GM19025 (cell line): Measurements from ENCODE around the gene TMA7B.

ENCODE experiments used
- ATAC-seq: cut with Tn5 transposase; IDR thresholded peaks from one replicate; pipeline ENCODE4 v1.9.1; 2021; ENCODE audit warnings: mild to moderate bottlenecking, low read depth, moderate library complexity; ENCODE audit not compliant: unreplicated experiment

TMA7B gene

DNA sequence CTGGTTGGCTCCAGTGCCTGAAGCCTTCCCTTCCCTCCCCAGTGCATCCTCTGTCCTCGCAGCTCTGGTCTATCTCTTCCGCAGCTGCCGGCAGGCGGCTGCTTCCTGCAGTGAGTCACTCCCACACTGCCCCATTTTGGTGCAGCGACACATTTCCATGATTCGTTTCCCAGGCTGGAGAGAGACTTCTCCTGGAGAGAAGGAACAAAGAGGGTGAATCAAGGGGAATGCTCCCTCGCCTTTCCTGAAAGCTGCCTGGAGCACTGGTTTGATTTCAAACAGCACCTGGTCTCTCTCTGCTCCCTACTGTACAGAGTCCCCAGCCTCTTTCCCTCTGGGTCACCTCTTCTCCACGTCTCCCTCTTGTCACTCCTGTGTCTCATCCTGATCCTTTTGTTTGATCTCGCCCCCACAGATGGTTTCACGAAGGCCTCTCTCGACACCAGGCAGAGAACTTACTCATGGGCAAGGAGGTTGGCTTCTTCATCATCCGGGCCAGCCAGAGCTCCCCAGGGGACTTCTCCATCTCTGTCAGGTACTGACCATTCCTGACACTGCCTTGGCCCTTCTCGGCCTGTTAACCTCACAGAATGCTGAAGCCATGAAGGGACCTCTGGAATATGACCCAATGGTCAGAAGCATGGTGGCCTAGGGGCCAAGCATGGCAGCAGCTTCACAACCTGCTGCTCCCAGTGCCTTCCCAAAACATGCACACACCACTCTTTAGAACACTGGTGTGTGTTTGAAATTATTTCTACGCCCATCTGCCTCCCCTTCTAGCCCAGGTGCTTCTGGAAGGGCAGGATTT lies at the start of gene TMA7B:
TMA7B (plus strand) TSS at position 758 of the 808 bp plus-strand sequence. CDS start 3,978 bp downstream, outside the sequence.
- no peak for ATAC-seq

DNA sequence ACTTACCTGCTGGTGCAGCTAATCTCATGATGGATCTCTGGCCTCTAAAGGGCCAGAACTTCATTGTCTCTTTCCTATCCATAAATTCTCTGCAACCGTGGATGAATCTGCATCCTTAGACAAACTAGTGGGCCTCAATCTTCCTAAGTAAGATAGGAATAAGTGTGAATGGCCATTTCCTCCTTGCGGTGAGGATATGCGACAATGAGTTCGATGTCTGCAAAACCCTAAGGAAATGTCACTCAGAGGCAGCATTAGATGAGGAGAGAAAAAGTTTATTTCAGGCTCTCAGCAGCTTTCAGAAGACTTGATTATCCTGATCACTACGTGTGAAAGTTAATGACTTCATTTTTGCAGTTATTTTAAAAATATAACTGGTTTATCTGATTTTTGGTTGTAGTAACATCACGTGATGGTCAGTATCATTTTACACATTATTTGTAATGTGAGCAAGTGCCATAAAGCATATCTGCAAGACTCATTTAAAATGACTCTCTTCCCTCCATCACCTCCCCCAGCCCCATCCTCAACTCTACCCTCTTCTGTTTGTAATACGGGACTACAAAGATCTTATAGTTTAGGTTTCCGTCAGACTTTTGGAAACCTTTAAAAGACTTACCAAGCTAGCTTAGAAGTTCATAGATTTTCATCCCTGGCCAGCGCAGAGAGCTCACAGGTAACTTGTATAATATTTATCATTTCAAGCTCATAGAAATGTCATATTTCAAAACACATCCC lies 49.2 kb upstream of the TMA7B start:
- ATAC-seq, result no peak

DNA sequence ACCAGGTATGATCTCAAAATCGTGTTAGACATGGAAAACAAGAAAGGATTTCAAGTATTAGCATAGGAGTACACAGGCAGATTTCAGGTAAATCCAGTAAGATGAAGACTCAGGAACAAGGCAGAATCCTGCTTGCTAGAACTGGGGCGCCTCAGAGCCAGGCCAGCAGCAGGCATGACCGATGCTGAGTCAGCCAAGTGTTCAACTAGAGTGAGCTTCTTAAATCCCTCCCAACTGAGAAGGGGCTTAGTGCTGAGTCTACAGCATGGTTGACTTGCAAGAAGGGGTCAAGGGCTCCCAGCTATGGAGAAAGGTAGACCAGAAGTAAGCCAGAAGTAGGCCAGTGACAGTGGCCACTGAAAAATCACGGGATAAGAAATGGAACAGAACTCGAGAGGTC lies 46.9 kb upstream of the TMA7B start:
- ATAC-seq, result no peak

DNA sequence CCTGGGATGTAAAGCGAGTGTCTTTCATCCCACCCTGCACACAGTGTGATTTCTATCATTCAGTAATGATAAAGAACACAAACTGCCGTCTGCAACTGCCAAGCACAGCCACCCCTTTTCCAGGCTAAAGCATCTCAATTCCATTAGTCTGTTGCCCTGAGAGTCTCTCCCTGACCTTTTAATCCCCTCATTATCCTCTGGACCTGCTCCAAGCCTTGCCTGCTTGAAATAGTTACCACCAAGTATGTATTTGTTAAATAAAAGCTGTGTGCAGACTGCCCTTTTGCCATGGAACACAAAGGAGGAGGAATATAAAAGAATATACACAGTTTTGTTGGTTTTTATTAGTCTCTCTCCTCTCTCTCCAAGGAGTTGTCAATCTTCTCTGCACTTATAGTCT lies 46.3 kb upstream of the TMA7B start:
- ATAC-seq, result no peak

DNA sequence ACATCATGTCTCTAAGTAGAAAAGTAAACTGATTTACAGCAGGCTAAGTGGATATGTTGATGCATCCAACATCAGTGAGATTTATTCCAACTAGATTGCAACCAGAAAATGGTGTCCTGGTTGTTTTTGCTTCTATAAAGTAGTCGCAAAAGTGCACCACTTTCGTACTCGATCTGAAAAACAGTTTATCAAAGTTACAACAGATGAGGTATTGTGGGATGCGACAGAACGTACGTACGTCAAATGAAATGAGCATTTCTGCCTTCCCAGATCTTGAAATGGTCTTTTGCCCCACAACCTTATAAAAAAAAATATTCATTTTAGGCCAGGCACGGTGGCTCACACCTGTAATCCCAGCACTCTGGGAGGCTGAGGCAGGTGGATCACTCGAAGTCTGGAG lies 45.6 kb upstream of the TMA7B start:
- no peak for ATAC-seq

DNA sequence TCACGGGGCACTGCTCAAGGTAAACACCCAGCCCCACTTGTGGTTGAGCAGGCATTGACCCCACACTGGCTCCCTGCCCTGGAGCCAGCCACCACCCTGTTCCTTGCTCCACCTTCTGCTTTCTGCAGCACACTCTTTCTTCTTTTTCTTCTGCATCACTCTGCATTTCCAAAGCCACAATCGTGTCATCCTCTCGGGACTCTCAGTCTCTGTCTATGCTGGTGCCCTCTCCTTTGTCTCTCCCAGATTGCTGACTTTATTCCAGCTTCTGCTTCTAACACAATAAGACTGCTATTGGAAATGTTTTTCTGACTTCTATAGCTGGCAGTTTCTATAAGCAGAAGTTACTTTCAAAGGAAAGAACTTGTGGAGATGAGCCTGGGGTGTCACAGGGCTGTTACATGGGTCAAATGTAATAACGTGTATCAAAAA lies 44.9 kb upstream of the TMA7B start:
- no peak for ATAC-seq

DNA sequence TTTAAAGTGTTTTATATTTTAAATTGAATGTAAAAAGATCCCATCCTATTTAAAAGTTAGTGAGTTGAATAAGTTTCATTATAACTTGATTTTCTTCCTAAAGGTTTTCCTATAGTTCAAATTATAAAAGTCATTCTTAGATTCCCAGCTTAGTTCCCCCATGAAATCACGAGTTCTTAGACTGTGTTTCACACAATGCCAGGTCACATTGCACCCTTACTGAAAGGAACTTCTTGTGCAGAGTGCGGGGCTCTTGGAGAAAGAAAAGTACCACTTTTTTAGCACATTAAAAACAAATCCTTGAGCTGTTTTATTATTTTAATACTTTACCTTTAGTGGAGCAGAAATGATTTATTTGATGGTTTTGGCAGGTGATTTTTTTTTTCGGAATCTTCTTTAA lies 43.7 kb upstream of the TMA7B start:
- no peak for ATAC-seq

DNA sequence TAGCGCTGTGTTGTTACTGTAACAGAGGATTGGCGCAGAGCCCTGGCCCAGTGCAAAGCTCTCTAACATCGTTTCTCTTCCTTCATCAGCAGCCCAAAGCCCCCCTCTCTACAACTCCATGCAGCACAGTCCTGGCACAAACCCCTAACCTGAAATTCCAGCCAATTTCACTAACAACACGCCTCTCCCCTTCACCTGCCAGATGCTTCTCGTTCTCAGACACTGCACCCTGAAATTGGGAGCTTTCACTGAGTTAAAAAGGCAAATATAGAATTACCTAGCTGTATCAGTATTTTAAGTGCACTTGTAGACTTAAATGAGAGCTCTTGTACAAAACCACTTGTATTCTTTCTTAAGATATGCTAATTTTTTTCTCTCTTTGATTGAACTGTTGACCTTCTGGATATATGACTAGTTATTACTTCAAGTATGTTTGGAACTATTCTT lies 43.0 kb upstream of the TMA7B start:
- ATAC-seq, result no peak

DNA sequence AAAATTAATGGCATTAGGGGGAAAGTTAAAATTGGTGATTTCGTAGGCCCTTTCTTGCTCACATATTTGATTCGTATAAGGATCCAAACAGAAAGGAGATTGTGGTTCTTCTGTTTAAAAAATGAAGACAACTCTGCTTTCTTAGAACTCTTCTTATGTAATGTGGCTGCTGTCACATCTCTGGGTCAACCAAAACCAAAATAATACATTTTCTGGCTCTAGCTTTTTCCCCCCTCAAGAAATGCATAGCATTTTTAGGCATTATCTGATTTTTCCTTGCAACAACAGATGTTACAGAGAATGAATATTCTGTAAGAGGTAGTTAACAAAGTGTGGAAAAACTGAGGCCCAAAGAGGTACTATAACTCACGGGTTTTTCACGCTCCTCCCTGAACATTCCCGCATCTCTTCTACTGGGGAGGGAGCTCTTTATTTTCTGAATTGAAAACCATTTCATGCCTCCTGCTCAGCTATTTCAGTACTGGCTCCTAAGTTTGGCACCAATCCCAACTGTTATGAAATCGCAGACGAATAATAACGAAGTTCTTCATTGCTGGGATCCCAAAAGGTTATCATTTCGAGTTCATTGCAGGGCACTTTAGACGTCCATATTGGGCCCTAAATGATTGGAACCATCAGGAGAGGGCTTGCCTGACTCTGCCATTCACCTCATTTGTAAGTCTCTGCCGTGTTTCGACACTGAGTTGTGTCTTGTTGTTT lies 42.3 kb upstream of the TMA7B start:
- ATAC-seq, result no peak

DNA sequence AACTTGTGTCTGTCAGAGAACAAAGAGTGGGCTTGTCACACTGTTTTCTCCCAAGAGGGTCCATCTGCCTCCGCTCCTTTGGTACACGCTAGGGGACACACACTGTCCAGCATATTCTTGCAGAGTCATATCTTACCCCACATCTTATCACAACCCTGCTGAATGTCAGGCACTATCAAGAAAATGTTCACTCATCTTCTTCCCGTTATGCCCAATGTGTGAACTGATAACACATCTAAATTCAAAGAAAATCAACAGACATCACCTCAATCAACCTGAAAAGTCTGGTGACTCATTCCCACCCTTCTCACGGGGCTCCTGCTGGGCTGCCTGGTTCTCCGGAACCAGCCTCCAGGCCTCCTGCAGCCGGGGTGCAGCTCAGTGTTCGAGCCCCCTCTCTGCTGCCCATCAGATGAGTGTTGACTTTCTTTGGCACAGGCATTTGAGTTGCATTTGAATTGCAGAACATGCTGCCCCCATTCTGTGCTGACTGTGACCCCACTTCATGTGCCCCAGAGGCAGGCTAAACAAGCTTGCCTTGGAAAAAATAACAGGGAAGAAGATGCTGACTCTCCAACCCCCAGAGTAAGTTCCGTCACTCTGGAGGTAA lies 40.0 kb upstream of the TMA7B start:
- ATAC-seq, result no peak

DNA sequence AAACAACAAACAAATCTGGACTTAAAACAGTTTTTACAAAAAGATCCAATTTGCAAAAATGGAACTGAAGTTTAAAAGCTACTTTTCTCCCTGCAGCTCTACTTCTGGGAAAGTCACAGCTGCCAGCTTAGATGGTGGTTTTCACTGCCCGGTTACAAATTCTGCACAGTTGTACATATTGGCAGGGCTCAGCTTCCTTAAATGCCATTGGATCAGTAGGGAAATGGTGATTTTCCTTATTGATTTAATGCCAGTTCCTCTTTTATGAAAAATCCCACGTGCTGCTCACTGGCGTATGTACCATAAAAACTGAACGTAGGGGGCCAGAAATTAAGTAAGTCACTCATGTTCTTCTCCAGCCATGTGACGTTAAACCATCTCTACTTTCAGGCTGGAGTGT lies 36.5 kb upstream of the TMA7B start:
- ATAC-seq, result no peak

DNA sequence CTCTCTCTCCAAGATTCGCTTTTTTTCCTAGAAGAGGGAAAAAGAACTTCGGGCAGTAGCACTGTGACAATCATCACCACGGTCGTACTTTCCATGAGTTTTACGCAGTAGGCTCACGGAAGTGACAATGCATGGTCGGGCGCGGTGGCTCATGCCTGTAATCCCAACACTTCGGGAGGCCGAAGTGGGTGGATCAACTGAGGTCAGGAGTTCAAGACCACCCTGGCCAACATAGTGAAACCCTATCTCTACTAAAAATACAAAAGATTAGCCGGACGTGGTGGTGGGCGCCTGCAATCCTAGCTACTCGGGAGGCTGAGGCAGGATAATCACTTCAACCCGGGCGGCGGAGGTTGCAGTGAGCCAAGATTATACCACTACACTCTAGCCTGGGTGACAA lies 35.9 kb upstream of the TMA7B start:
- ATAC-seq, result no peak

DNA sequence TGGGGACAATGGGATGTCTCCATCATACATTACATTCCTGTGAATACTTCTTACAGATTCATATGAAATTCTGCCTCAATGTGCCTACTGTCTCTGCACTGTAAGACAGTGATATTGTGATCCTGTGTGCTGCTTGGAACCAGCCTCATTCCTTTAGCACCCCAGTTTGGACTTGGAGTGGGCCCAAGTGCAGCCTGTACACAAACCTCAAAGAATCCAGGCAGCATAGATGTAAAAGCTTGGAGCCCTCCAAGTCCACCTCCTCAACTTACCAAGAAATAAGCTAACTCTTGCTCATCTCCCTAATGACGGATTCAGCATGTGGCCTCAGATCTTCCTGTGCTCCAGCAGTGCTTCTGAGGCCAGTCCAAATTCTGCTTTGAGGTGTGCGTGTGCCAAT lies 34.9 kb upstream of the TMA7B start:
- no peak for ATAC-seq

DNA sequence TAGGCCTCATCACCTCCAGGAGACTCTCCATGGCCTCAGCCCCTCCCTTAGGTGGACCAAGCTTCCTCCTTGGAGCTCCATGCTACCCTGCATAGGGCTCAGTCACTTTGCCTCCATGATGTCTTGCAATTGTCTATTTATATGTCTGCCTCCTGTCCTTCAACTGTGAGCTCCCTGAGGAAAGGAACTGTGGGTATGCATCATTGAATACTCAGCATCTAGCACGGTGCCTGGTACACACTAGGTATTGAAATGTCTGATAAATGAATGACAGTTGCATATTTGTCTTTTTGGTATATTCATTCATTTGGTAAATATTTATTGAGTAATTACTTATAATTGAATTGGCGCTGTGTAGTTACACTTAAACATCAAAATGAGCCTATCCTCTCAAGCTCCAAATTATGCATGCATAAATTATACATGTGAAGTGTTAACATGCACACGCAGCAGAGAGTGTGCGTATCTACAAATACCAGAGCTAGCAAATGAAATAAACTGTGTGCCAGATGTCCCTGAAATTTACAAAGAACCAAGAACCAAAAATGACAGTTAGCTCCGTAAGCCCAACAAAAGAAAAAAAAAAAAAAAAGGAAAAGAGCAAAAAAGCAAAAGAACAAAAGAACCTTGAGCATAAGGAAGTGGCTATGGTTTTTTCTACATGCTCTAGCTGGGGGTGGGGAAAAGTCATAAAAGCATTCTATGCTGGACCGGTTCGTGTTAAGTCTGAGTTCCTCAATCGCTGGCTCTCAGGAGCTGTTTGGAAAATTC lies 34.1 kb upstream of the TMA7B start:
- ATAC-seq, result no peak

DNA sequence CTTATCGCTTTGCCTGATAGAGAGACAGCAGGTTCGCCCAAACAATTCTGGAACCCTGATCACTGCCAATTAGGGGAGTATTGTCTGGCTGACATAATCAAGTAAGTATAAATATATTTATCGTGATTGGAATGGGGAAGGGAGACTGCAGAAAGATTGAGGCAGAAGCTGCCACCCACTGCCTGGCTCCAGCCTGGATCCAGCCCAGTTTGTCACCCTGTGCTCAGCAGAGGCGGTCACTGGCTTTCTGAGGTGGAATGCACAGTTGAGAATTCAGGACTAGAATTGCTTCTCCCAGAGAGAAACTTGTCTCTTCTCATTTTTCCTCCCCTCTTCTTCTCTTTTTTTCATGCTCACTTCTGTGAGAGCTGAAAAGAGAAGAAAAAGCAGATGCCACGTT lies 33.4 kb upstream of the TMA7B start:
- no peak for ATAC-seq

DNA sequence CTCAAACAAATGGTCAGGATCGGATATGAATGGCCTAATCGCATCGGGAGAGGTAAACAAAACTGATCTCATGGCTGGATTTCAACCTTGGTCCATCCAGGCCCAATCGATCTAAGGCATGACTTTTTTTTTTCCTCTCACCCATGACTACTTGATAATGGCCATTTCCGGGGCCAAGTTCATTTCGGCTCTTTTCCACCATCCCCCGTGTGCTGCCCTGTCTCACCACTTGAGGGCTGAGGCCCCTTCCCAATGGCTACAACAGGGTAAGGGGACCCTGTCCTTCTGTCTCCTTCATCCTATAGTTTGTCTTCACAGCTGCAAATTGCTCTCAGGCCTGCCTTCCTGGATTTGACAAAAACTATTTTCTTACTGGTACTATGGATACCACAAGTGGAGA lies 32.7 kb upstream of the TMA7B start:
- no peak for ATAC-seq

DNA sequence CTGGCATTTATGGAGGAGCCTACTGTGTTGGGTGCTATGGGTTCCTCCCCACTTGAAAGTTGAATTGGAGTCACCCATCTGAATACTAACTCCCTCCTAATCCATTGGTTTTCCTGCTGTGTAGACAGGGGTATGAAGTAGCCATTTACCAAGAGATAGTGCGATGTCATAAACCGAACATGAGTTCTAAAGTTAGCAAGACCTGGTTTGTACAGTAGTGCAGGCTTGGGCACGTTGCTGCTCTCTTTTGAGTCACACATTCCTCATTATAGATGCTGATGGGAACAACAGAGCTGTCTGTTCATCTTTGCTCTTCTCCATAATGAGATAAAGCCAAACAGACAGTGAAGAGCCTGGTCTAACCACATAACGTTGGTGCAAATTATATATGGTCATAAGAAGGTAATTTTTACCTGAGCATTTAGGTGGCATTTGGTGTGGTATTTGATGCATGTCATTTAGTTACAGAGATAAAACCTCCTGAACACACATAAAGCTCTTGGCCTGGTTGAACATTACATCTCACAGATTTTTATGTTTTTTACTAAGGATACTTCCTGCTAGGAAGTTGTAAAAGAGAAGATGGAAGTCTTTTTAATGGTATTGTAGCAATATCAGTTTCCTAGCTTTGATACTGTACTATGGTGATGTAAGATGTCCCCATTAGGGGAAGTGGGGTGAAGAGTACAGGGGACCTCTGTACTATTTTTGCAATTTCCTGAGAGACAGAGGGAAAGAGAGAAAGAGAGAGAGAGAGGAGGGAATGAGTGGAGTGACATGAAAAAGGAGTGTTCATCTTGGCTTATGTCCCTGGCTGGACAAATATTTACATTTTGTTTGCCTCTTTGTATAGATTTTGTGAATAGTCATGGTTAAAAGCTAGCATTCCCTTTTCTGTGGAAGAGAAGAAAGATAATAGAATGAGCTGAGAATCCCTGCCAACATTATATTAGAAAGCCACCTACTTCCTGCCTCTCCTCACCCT lies 31.4 kb upstream of the TMA7B start:
- no peak for ATAC-seq

DNA sequence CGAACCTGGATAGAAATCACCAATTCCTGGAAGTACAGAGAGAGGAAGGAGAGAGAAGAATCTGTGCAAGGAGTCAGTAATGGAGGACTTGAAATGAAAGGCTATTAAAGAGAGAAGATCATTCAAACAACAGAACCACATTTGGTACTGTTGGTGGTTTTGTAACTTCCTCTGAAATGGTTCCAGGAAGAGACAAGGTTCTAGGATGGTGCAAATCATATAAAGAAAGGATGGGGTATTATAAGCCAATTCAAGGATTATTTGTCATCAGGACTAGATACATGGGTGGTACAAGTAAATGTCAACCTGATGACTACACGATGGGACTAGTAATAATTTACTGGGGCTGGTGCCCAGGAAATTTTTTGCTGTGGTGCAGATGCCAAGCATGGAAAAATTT lies 28.9 kb upstream of the TMA7B start:
- no peak for ATAC-seq

DNA sequence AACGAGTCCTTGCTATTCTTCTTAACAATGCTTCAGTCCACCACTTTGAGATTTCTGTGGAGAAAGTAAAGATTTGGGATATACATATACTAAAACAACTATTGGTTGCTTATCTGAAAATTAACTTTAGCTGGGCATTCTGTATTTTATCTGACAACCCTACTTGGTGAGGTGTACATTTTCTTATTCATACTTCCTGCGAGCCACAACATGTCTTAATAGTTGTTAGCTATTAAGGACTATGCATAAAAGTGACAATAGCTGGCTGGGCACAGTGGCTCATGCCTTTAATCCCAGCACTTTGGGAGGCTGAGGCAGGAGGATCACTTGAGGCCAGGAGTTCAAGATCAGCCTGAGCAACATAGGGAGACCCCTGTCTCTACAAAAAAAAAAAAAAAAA lies 28.0 kb upstream of the TMA7B start:
- ATAC-seq, result no peak
